ENCODE measurements around the gene TMEM44. TPM values are rescaled to one million over a fixed set of nuclear protein-coding genes. Genes with fewer than 3 reads are reported as not detected.

TMEM44 gene
- total and polyA plus RNA-seq, 10 donors, result 5.5 to 30.3 (median 22.1) TPM

- DNase-seq, result no peak
- no peak for TF ChIP-seq POLR2AphosphoS5 (IDR thresholded peaks at IDR 0.05)
- TF ChIP-seq CTCF (IDR thresholded peaks at IDR 0.05 in 8 of 11, conservative IDR thresholded peaks at IDR 0.05 in 3 of 11), result no peak
- TF ChIP-seq POLR2A (IDR thresholded peaks at IDR 0.05), result no peak
- Histone ChIP-seq H3K36me3 (no peaks in the 10 kb centered on the region), H3K27ac (peak overlapping the region in 3 of 8 donors; percentile 24 to 49 (median 42)), H3K4me3 (no peak overlapping the region), H3K4me1 (peaks cover 0 to 45% (median 23%) of the 10 kb centered on the region in 6 donors), H3K27me3 (replicated peaks in 1 of 7) (peaks cover 0 to 20% (median 0%) of the 10 kb centered on the region in 7 donors), H3K9me3 (no peaks in the 10 kb centered on the region)
- intact Hi-C loops (cut with DNase I; ENCODE audit: low total_unique reads), result no loop called here
- 76 to 87% (median 84%) methylated on average over 16 of the region's 16 CpGs for WGBS, 5 donors
These were observed 60.2 kb downstream of the TMEM44 start for GRCh38 chr3:194572944-194573491.

- no peak for DNase-seq
- intact Hi-C loops (cut with DNase I; ENCODE audit: low total_unique reads), result no loop called here
- H3K27ac ChIP-seq, result peak overlapping the region in 4 of 8 donors; percentile 3 to 49 (median 33)
These were observed 61.0 kb downstream of the TMEM44 start for GRCh38 chr3:194572143-194572789.

GRCh38 chr3:194571491-194572142, 61.6 kb downstream of the TMEM44 start:
- Histone ChIP-seq H3K4me3 (no peak overlapping the region), H3K9me3 (no peaks in the 10 kb centered on the region), H3K27me3 (replicated peaks in 1 of 7) (peaks cover 0 to 20% (median 0%) of the 10 kb centered on the region in 7 donors), H3K36me3 (no peaks in the 10 kb centered on the region), H3K27ac (peak overlapping the region in 4 of 8 donors; percentile 3 to 49 (median 33)), H3K4me1 (peaks cover 0 to 45% (median 23%) of the 10 kb centered on the region in 6 donors)
- WGBS, 5 donors, result 72 to 82% (median 74%) methylated on average over 15 to 16 of the region's 16 CpGs
- no peak for DNase-seq
- intact Hi-C loops (cut with DNase I; ENCODE audit: low total_unique reads), result no loop called here
- TF ChIP-seq POLR2AphosphoS5 (IDR thresholded peaks at IDR 0.05) (no peak), POLR2A (IDR thresholded peaks at IDR 0.05) (no peak), CTCF (IDR thresholded peaks at IDR 0.05 in 8 of 11, conservative IDR thresholded peaks at IDR 0.05 in 3 of 11) (no peak)

More at GRCh38 chr3:194572143-194572789, 61.0 kb downstream of the TMEM44 start:
- Histone ChIP-seq H3K36me3 (no peaks in the 10 kb centered on the region), H3K4me3 (no peak overlapping the region), H3K4me1 (peaks cover 0 to 45% (median 23%) of the 10 kb centered on the region in 6 donors), H3K27me3 (replicated peaks in 1 of 7) (peaks cover 0 to 20% (median 0%) of the 10 kb centered on the region in 7 donors), H3K9me3 (no peaks in the 10 kb centered on the region)
- 25 to 35% (median 30%) methylated on average over 17 to 18 of the region's 18 CpGs for WGBS, 5 donors
- TF ChIP-seq CTCF (IDR thresholded peaks at IDR 0.05 in 8 of 11, conservative IDR thresholded peaks at IDR 0.05 in 3 of 11), result no peak
- TF ChIP-seq POLR2A (IDR thresholded peaks at IDR 0.05), result no peak
- peak in 2 of 3 donors; percentile 46 to 48 for TF ChIP-seq POLR2AphosphoS5 (IDR thresholded peaks at IDR 0.05)

GRCh38 chr3:194570898-194571297, 62.3 kb downstream of the TMEM44 start:
- H3K36me3 ChIP-seq, result no peaks in the 10 kb centered on the region
- WGBS, 5 donors, result 89 to 95% (median 92%) methylated on average over 8 of the region's 8 CpGs
- H3K27me3 ChIP-seq (replicated peaks in 1 of 7), result peaks cover 0 to 20% (median 0%) of the 10 kb centered on the region in 7 donors
- no peaks in the 10 kb centered on the region for H3K9me3 ChIP-seq
- no peak overlapping the region for H3K27ac ChIP-seq
- DNase-seq, result no peak
- no peak for TF ChIP-seq POLR2A (IDR thresholded peaks at IDR 0.05)
- TF ChIP-seq POLR2AphosphoS5 (IDR thresholded peaks at IDR 0.05), result no peak
- no peak for TF ChIP-seq CTCF (IDR thresholded peaks at IDR 0.05 in 8 of 11, conservative IDR thresholded peaks at IDR 0.05 in 3 of 11)
- intact Hi-C loops (cut with DNase I; ENCODE audit: low total_unique reads), result no loop called here
- peaks cover 0 to 43% (median 23%) of the 10 kb centered on the region in 6 donors for H3K4me1 ChIP-seq
- no peak overlapping the region for H3K4me3 ChIP-seq
